Measurements from ENCODE around the gene CYP2S1.

DNA sequence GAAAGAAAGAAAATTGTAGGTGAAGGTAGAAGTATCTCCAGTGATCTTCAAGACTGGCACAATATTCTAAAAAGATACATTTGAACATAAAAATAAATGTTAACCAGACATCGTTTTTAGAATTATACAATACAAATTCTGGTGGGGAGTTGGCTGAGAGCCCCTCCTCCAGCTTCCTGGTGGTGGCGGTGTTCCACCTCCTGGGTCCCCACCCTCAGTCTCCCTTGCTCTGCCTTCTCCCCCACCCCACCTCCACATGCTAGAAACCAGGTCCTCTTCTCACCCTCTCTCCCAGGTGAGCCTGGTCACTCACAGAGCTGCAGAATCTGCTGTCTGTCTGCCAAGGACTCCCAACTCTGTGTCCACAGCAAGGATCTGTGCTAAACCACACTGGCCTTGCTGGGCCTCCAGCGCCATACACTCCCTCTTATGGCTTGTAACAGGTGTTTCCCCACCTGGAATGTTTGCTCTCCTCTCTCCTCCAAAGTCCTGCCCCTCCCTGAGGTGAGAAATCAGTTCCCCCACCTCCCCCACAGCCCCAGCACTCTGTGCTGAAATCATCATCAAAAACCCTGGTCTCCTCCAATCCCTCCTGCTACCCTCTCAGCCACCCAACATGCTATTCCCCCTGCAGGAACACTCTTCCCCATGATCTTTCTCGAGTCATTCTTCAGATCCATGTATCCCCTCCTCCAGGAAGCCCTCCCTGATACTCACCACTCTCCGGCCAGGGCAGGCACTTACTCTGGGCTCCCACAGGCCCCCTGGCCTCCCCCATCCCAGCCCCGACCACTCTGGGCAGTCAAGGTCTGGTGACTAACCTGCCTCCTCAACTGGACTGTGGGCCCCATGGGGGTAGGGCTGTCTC is 20.5 kb upstream of the CYP2S1 start:
- TF ChIP-seq, protein P1, sequence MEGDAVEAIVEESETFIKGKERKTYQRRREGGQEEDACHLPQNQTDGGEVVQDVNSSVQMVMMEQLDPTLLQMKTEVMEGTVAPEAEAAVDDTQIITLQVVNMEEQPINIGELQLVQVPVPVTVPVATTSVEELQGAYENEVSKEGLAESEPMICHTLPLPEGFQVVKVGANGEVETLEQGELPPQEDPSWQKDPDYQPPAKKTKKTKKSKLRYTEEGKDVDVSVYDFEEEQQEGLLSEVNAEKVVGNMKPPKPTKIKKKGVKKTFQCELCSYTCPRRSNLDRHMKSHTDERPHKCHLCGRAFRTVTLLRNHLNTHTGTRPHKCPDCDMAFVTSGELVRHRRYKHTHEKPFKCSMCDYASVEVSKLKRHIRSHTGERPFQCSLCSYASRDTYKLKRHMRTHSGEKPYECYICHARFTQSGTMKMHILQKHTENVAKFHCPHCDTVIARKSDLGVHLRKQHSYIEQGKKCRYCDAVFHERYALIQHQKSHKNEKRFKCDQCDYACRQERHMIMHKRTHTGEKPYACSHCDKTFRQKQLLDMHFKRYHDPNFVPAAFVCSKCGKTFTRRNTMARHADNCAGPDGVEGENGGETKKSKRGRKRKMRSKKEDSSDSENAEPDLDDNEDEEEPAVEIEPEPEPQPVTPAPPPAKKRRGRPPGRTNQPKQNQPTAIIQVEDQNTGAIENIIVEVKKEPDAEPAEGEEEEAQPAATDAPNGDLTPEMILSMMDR (IDR thresholded peaks at IDR 0.05), result no peak
- no peak for TF ChIP-seq POLR2A (IDR thresholded peaks at IDR 0.05)
